Measurements from ENCODE around the gene ETV6.

- no peak for TF ChIP-seq CTCF (IDR thresholded peaks at IDR 0.05)
- TF ChIP-seq POLR2A (IDR thresholded peaks at IDR 0.05) = no peak
Observed at GRCh38 chr12:11771356-11771755, 121.9 kb downstream of the ETV6 start.

All from right lobe of liver (tissue), 4 donors.